Medulla oblongata (tissue), 1 donor: ENCODE data around the gene RASD2.
A peak's percentile ranks its signal among the peaks of the same experiment; 100 is the strongest.
"Not testable (repeated sequence)": the region's sequence is repeated elsewhere in the genome, so short reads cannot be mapped to it uniquely, and the experiment has no call there.

Source experiments
- DNase-seq: peaks from one replicate; pipeline ENCODE4 v3.0.0-alpha.2; 2015; ENCODE audit errors: extremely low spot score

The RASD2 gene

GRCh38 chr22:35540595-35541253 is at the start of gene RASD2:
TSS of gene RASD2 (plus strand) at chr22:35540831. CDS start at chr22:35546810, 5,979 bp downstream.
- DNase-seq = peak; percentile 13

GRCh38 chr22:35491061-35491907 is 49.3 kb upstream of the RASD2 start:
- DNase-seq = not testable (repeated sequence)

- DNase-seq = no peak
These were observed 48.7 kb upstream of the RASD2 start for GRCh38 chr22:35491908-35492380.

GRCh38 chr22:35493074-35493473 is 47.6 kb upstream of the RASD2 start:
- no peak for DNase-seq

GRCh38 chr22:35495711-35496110 is 44.9 kb upstream of the RASD2 start:
- DNase-seq = not testable (repeated sequence)

- DNase-seq = no peak
These were observed 43.8 kb upstream of the RASD2 start for GRCh38 chr22:35496768-35497312.

- no peak for DNase-seq
These were observed 42.4 kb upstream of the RASD2 start for GRCh38 chr22:35498026-35498800.

GRCh38 chr22:35502836-35503235 is 37.8 kb upstream of the RASD2 start:
- DNase-seq = no peak

GRCh38 chr22:35505399-35506258 is 35.0 kb upstream of the RASD2 start:
- no peak for DNase-seq

- peak; percentile 62 for DNase-seq
These were observed 34.4 kb upstream of the RASD2 start for GRCh38 chr22:35506259-35506570.

- not testable (repeated sequence) for DNase-seq
These were observed 32.8 kb upstream of the RASD2 start for GRCh38 chr22:35507851-35508250.

GRCh38 chr22:35509451-35509850 is 31.2 kb upstream of the RASD2 start:
- DNase-seq = no peak

- DNase-seq = no peak
These were observed 30.7 kb upstream of the RASD2 start for GRCh38 chr22:35509960-35510359.

GRCh38 chr22:35510481-35510934 is 30.1 kb upstream of the RASD2 start:
- no peak for DNase-seq

- no peak for DNase-seq
These were observed 29.7 kb upstream of the RASD2 start for GRCh38 chr22:35510951-35511350.

GRCh38 chr22:35514366-35514765 is 26.3 kb upstream of the RASD2 start:
- DNase-seq = no peak

- DNase-seq = not testable (repeated sequence)
These were observed 24.7 kb upstream of the RASD2 start for GRCh38 chr22:35515952-35516351.

GRCh38 chr22:35516723-35517122 is 23.9 kb upstream of the RASD2 start:
- DNase-seq = no peak

GRCh38 chr22:35517207-35517606 is 23.4 kb upstream of the RASD2 start:
- DNase-seq = no peak

GRCh38 chr22:35517769-35518530 is 22.7 kb upstream of the RASD2 start:
- DNase-seq = no peak
